Measurements from ENCODE around the gene NCK2. TPM values are rescaled to one million over a fixed set of nuclear protein-coding genes. Genes with fewer than 3 reads are reported as not detected.
A peak's percentile ranks its signal among the peaks of the same experiment; 100 is the strongest.

NCK2 gene
- total RNA-seq, 1 donor from 2014 or later: 90.0 TPM

DNA sequence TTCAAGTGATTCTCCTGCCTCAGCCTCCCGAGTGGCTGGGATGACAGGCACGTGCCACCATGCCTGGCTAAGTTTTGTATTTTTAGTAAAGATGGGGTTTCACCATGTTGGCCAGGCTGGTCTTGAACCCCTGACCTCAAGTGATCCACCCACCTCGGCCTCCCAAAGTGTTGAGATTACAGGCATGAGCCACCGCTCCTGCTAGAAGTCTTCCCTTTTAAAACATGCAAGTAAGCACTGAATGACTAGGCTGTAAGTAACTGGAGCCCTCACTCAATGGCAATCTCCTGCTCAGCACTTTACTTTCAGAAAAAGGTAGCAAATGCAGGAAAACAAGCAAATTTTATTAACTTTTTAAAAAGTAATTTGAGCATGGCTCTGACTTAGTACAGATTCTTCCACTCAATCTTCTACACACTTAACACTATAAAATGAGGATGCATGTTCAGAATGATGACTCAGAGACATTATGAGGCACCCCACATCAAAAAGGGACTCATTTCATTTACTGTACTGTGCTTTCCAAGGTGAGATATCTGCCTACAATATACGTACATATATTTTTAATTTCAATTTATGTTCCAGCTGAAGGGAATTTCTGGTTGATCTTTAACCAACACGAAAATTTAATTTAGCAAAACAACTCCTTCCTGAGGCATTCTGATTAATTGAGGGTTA, 6.6 kb upstream of the NCK2 start:
- no peaks in the 10 kb centered on the region for H3K27me3 ChIP-seq (ENCODE audit: control insufficient read depth, insufficient read depth, low read length)
- H3K36me3 ChIP-seq (ENCODE audit: control insufficient read depth, insufficient read depth, low read length): no peaks in the 10 kb centered on the region
- FAIRE-seq (no peak), DNase-seq (ENCODE audit: low read depth) (peak; percentile 63)
- no peak overlapping the region for H3K4me3 ChIP-seq (ENCODE audit: low read depth, low read length)
- TF ChIP-seq, protein P1, sequence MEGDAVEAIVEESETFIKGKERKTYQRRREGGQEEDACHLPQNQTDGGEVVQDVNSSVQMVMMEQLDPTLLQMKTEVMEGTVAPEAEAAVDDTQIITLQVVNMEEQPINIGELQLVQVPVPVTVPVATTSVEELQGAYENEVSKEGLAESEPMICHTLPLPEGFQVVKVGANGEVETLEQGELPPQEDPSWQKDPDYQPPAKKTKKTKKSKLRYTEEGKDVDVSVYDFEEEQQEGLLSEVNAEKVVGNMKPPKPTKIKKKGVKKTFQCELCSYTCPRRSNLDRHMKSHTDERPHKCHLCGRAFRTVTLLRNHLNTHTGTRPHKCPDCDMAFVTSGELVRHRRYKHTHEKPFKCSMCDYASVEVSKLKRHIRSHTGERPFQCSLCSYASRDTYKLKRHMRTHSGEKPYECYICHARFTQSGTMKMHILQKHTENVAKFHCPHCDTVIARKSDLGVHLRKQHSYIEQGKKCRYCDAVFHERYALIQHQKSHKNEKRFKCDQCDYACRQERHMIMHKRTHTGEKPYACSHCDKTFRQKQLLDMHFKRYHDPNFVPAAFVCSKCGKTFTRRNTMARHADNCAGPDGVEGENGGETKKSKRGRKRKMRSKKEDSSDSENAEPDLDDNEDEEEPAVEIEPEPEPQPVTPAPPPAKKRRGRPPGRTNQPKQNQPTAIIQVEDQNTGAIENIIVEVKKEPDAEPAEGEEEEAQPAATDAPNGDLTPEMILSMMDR (IDR thresholded peaks at IDR 0.05; ENCODE audit: insufficient read depth, low read length, severe bottlenecking): no peak

DNA sequence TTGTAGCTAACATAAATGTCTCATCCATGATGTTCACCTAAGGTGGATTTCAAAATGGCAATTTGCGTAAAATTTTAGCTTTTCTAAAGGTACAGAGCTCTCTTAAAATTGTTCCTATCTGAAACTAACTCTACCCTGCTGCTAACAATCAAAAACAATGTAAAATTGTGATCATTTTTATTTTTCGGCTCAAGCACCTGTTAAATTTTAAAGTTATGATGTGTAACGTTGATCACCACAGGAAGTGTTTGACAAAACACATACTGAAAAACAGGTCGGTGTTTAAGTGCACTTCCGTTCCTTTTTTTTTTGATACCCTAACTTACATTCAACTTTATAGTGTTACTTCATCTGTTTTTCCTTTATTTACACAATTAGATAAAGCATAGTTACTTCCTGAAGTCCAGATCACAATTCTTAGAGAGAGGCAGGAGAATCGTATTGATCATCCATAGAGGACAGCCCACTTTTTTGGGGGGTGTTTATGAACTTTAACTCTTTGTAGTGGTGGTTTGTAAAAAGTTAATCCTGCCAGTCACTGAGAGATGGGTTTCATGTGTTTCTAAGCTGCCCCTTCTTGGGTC, 6.0 kb upstream of the NCK2 start:
- Histone ChIP-seq H3K36me3 (ENCODE audit: control insufficient read depth, insufficient read depth, low read length) (no peaks in the 10 kb centered on the region), H3K4me3 (ENCODE audit: low read depth, low read length) (no peak overlapping the region), H3K27me3 (ENCODE audit: control insufficient read depth, insufficient read depth, low read length) (no peaks in the 10 kb centered on the region)
- TF ChIP-seq, protein P1 (IDR thresholded peaks at IDR 0.05; ENCODE audit: insufficient read depth, low read length, severe bottlenecking): no peak
- no peak for DNase-seq (ENCODE audit: low read depth)
- FAIRE-seq: no peak

DNA sequence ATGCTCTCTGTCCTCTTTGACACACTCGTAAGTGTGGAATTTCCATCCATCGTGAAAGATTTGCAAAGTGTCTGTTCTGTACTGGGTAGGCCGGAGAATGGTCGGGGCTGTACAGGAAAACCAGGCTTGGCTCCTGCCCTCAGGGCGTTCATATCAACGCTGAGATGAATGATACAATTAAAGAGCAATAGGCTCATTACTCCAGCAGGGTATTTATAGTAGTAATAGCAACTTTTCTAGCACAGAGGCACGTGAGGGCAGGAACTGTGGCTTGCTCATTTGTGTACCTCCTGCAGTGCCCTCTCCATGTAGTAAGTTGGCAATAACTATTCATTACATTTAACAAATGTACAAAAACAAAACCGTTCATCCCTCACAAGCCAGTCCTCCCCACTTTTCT, 5.3 kb upstream of the NCK2 start:
- H3K27me3 ChIP-seq (ENCODE audit: control insufficient read depth, insufficient read depth, low read length): no peaks in the 10 kb centered on the region
- no peaks in the 10 kb centered on the region for H3K36me3 ChIP-seq (ENCODE audit: control insufficient read depth, insufficient read depth, low read length)
- H3K4me3 ChIP-seq (ENCODE audit: low read depth, low read length): no peak overlapping the region
- TF ChIP-seq, protein P1 (IDR thresholded peaks at IDR 0.05; ENCODE audit: insufficient read depth, low read length, severe bottlenecking): no peak
- no peak for FAIRE-seq
- no peak for DNase-seq (ENCODE audit: low read depth)

DNA sequence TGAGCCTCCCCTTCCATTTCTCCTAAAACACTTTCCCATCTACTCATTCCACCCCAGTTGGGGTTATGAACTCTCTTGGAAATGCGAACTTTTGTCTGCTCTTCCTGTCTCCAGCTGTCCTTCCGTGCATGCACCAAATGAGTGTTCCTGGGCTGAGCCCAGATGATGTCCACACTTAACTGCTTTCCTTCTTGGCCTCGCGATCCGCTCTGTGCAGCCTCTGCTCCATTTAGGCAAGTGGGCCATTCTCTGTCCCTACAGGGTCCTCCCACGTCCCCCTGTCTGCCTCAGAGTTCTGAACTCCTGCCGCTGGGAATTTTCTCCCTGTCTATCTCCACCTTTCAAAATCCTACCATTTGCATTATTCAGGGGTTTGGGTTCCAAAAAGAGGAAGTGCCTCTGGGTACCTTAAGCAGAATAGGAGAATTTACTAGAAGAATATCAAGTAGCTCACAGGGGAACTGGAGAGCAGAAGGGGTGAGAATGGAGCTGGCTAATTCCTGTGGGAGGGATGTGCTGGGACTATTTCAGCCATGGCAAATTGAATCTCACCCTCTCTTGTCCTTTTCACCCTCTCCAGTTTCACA, 4.7 kb upstream of the NCK2 start:
- Histone ChIP-seq H3K36me3 (ENCODE audit: control insufficient read depth, insufficient read depth, low read length) (no peaks in the 10 kb centered on the region), H3K4me3 (ENCODE audit: low read depth, low read length) (no peak overlapping the region), H3K27me3 (ENCODE audit: control insufficient read depth, insufficient read depth, low read length) (no peaks in the 10 kb centered on the region)
- DNase-seq (ENCODE audit: low read depth) (no peak), FAIRE-seq (no peak)
- TF ChIP-seq, protein P1 (IDR thresholded peaks at IDR 0.05; ENCODE audit: insufficient read depth, low read length, severe bottlenecking): no peak

DNA sequence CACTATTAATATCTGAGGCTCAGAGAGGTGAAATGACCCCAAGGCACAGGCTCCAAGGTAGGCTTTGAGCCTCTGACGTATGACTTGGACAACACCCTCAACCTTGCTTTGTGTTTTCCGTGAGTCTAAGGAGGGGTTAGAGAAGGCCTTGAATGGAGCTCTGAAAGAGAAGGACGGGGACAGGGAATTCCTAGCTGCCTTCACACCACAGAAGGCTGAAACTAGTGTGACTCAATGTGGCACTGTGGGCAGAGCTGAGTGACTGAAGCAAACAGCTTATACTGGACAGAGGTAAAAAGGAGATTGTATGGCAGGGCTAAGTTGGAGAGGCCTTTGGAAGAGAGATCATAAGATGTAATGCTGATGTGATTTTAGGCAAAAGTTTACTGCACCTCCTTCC, 3.5 kb upstream of the NCK2 start:
- no peaks in the 10 kb centered on the region for H3K36me3 ChIP-seq (ENCODE audit: control insufficient read depth, insufficient read depth, low read length)
- TF ChIP-seq, protein P1 (IDR thresholded peaks at IDR 0.05; ENCODE audit: insufficient read depth, low read length, severe bottlenecking): no peak
- H3K27me3 ChIP-seq (ENCODE audit: control insufficient read depth, insufficient read depth, low read length): no peaks in the 10 kb centered on the region
- DNase-seq (ENCODE audit: low read depth) (no peak), FAIRE-seq (no peak)
- H3K4me3 ChIP-seq (ENCODE audit: low read depth, low read length): no peak overlapping the region

Measured in bronchial epithelial cell (primary cell).